Neural progenitor cell (in vitro differentiated cells): ENCODE results near the gene ESPNL.

Source experiments
- CTCF ChIP-seq: fragments of 200-600 bp; sonication (generic); IDR thresholded peaks from 2 replicates; pipeline ENCODE4 v1.5.1; 2017; ENCODE audit warnings: antibody characterized with exemption, mild to moderate bottlenecking
- EZH2 ChIP-seq: fragments of 200-600 bp; sonication (generic); IDR thresholded peaks from 2 replicates; pipeline ENCODE4 v1.6.1; 2017; ENCODE audit warnings: antibody characterized with exemption, mild to moderate bottlenecking, moderate library complexity
- EZH2phosphoT487 ChIP-seq: fragments of 200-600 bp; sonication (generic); IDR thresholded peaks from 2 replicates; pipeline ENCODE4 v1.6.1; 2017; ENCODE audit warnings: antibody characterized with exemption

DNA sequence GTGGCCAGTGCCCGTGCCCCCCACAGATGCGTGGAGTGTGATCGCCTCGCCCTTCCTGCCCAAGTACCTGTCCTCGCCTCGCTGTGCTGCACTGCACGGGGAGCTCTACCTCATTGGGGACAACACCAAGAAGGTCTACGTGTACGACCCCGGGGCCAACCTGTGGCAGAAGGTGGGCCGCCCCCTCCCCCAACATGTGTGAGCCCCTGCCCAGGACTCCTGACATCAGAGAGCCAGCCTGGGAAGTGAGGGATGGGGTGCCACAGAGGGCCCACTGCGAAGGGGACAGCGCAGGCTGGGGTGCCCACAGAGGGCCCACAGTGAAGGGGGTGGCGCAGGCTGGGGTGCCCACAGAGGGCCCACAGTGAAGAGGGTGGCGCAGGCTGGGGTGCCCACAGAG, 48.8 kb downstream of the ESPNL start:
- no peak for TF ChIP-seq CTCF
- no peak for TF ChIP-seq EZH2
- no peak for TF ChIP-seq EZH2phosphoT487
